Subcutaneous abdominal adipose tissue (tissue), 5 donors: ENCODE data around the gene TIGD2.

Experiments used
- H3K27ac ChIP-seq: one replicate; pipeline ENCODE4 v1.7.0; 2013; ENCODE audit warnings: low read depth, mild to moderate bottlenecking, inconsistent platforms, low read length, moderate library complexity
- H3K27me3 ChIP-seq, 5 donors: one replicate each; pipeline ENCODE4 v1.7.0; 2013; ENCODE audit warnings: low read length in 5 of 5, inconsistent platforms in 1 of 5; ENCODE audit not compliant: control insufficient read depth in 5 of 5, insufficient read depth in 4 of 5
- H3K36me3 ChIP-seq, 5 donors: one replicate each; pipeline ENCODE4 v1.7.0; 2013; ENCODE audit warnings: low read length in 5 of 5; ENCODE audit not compliant: control insufficient read depth in 5 of 5, insufficient read depth in 5 of 5
- H3K4me1 ChIP-seq, 5 donors: one replicate each; pipeline ENCODE4 v1.7.0; 2013; ENCODE audit warnings: low read length in 5 of 5, mild to moderate bottlenecking in 3 of 5, moderate library complexity in 1 of 5; ENCODE audit not compliant: control insufficient read depth in 5 of 5, insufficient read depth in 5 of 5
- H3K4me3 ChIP-seq, 5 donors: one replicate each; pipeline ENCODE4 v1.7.0; 2013; ENCODE audit warnings: low read length in 5 of 5, low read depth in 1 of 5
- H3K9ac ChIP-seq, 5 donors: one replicate each; pipeline ENCODE4 v1.7.0; 2013; ENCODE audit warnings: low read length in 5 of 5, mild to moderate bottlenecking in 4 of 5, moderate library complexity in 3 of 5
- H3K9me3 ChIP-seq, 5 donors: one replicate each; pipeline ENCODE4 v1.7.0; 2013; ENCODE audit warnings: low read length in 5 of 5; ENCODE audit not compliant: control insufficient read depth in 5 of 5
- donor health status: healthy.
- donor health status: healthy.
- donor health status: healthy.
- donor health status: healthy.
- donor health status: healthy.

TIGD2 gene

DNA sequence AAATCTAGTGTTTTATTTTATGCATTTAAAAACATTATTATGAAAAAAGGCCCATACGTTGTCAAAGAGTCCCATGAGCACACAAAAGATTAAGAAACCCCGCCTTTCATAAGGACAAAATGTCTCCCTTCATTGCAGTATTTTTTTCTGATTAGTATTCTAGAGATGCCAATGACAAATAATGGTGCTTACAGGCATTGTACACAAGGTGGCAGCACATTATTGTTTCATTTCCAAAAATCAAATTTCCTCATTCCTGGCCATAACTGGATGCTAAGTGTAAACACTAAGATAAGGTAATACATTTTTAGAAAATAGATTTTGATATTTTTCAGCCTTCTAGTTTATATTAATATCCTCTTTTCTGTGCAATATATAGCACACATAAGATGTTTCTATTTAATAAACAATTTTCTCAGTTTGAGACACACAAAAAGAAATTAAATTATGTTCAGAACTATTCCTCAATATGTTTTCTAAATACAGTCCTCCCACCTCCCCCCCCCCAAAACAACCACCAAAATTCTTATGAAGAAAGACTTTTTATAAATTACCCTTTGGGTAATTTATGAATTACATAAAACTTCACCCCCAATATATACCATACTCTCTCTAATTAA lies 47.7 kb downstream of the TIGD2 start:
- H3K36me3 ChIP-seq: no peaks in the 10 kb centered on the region
- H3K4me3 ChIP-seq: peak overlapping the region in 1 of 5 donors; percentile 11
- H3K9me3 ChIP-seq: no peaks in the 10 kb centered on the region
- no peaks in the 10 kb centered on the region for H3K27me3 ChIP-seq
- H3K27ac ChIP-seq: no peak overlapping the region
- H3K4me1 ChIP-seq: peaks cover 0 to 3% (median 0%) of the 10 kb centered on the region in 5 donors
- H3K9ac ChIP-seq: no peak overlapping the region

GRCh38 chr4:89160806-89161205 lies 49.5 kb downstream of the TIGD2 start:
- Histone ChIP-seq H3K9me3 (no peaks in the 10 kb centered on the region), H3K36me3 (no peaks in the 10 kb centered on the region), H3K9ac (no peak overlapping the region), H3K27me3 (no peaks in the 10 kb centered on the region), H3K4me3 (no peak overlapping the region), H3K27ac (no peak overlapping the region), H3K4me1 (peaks cover 0 to 3% (median 0%) of the 10 kb centered on the region in 5 donors)

DNA sequence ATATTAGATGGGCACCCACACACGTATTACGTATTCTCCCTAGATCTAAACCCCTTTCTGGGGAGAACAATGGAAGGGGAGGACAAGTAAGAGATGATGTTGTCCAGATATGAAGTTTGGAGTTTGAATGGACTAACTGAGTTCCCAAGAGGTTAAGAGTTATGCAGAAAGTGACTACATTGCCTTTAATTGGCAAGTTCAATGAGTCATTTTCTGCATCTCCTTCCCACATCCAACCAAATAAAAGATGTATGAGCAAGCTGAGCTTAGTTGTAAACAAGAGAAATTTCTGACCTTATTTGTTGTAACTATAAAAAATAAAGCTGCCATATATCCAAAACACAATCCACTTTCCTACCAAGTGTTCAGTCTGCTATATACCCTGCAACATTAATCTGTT lies 50.5 kb downstream of the TIGD2 start:
- no peaks in the 10 kb centered on the region for H3K36me3 ChIP-seq
- H3K9ac ChIP-seq: no peak overlapping the region
- H3K27me3 ChIP-seq: no peaks in the 10 kb centered on the region

DNA sequence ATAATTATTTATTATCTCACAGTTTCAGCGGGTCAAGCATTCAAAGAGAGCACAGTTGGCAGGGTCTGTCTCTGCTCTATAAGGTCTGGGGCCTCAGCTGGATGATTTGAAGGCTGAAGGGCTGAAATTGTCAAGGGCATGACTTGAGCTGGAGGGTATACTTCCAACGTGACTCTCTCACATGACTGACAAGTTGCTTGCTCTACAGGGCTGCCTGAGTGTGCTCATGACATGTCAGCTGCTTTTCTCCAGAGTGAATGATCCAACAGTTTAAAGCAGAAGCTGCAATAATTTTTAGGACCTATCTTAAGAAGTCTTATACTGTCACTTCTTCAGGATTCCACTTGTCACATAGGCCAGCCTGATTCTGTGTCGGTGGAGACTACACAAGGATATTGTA lies 51.2 kb downstream of the TIGD2 start:
- no peaks in the 10 kb centered on the region for H3K9me3 ChIP-seq
- no peak overlapping the region for H3K9ac ChIP-seq
- no peak overlapping the region for H3K4me3 ChIP-seq
- peaks cover 0 to 3% (median 0%) of the 10 kb centered on the region in 5 donors for H3K4me1 ChIP-seq
- H3K27ac ChIP-seq: no peak overlapping the region
- H3K36me3 ChIP-seq: no peaks in the 10 kb centered on the region
- H3K27me3 ChIP-seq: no peaks in the 10 kb centered on the region

More for the DNA sequence above, 50.5 kb downstream of the TIGD2 start:
- Histone ChIP-seq H3K4me1 (peaks cover 0 to 3% (median 0%) of the 10 kb centered on the region in 5 donors), H3K4me3 (no peak overlapping the region), H3K27ac (no peak overlapping the region), H3K9me3 (no peaks in the 10 kb centered on the region)

DNA sequence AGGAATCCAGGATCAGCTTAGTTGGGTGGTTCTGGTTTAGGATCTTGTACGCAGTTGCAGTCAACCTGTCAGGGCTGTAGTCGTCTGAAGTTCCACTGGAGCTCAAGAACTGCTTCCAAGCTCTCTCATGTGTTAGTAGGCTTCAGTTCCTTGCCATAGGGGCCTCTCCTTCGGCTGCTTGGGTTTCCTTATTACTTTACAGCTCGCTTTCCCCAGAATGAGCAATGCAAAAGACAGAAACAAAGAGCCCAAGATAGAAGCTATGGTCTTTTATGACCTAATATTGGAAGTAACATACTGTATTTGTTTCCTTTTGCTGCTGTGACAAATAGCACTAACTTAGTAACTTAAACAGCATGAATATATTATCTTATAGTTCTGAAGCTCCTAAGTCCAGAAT lies 51.7 kb downstream of the TIGD2 start:
- Histone ChIP-seq H3K9ac (no peak overlapping the region), H3K4me3 (no peak overlapping the region), H3K9me3 (no peaks in the 10 kb centered on the region), H3K36me3 (no peaks in the 10 kb centered on the region), H3K27ac (no peak overlapping the region), H3K27me3 (no peaks in the 10 kb centered on the region), H3K4me1 (peaks cover 0 to 3% (median 0%) of the 10 kb centered on the region in 5 donors)

DNA sequence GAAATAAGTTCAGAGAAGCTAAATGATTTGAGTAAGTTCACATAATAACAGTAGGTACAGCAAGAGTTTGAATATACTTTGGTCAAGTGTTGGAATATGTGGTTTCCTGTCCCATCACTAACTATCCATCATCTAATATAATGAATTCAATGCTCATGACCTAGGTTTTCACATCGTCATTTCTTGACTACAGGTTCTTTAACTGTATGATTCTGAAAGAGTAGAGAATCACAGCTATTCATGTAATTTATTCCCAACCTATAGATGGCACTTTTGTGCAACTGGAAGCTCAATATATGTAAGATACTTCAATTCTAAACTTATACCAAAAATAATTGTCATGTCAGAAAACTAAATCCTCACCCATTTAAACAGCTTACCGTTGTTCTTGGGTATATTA lies 53.1 kb downstream of the TIGD2 start:
- H3K4me3 ChIP-seq: no peak overlapping the region
- H3K9me3 ChIP-seq: no peaks in the 10 kb centered on the region

More for the DNA sequence above, 53.1 kb downstream of the TIGD2 start:
- Histone ChIP-seq H3K27me3 (no peaks in the 10 kb centered on the region), H3K27ac (no peak overlapping the region), H3K36me3 (no peaks in the 10 kb centered on the region), H3K4me1 (no peaks in the 10 kb centered on the region), H3K9ac (no peak overlapping the region)
